H1 (cell line): ENCODE measurements around the gene VTI1B. TPM values are rescaled to one million over a fixed set of nuclear protein-coding genes. Genes with fewer than 3 reads are reported as not detected.
A peak's percentile ranks its signal among the peaks of the same experiment; 100 is the strongest.

Experiments
- PHF8 ChIP-seq: fragments of 200-600 bp; sonication (generic); conservative IDR thresholded peaks from 2 replicates; pipeline ENCODE4 v1.7.1; 2012; ENCODE audit warnings: low read depth, mild to moderate bottlenecking, inconsistent platforms, low read length, moderate library complexity
- TBP ChIP-seq: IDR thresholded peaks from 2 replicates; pipeline ENCODE4 v1.6.1; 2011; ENCODE audit warnings: low read depth, low read length, improper control_type of control experiment
- polyA plus RNA-seq, 7 experiments: library from polyadenylated mRNA; depleted of rRNA in 3 of 7; stranded (reverse) in 5 of 7; unstranded in 2 of 7; fragments of >200 nt in 5 of 7; fragments of 200-250 nt in 2 of 7; gene quantifications; 1 replicate in 5 of 7; 2 replicates in 1 of 7; 4 replicates in 1 of 7; pipeline versions ENCODE4 v1.2.1 to v1.2.3, GENCODE V29; 2011 to 2013; ENCODE audit warnings: missing spikeins in 2 of 7, mixed read lengths in 2 of 7
- total RNA-seq: library from RNA; stranded (reverse); fragmentation: NEBNext Ultra II Directional; extraction: Animal tissue kit (Norgen Biotek cat#: 25700); gene quantifications from 2 replicates; pipeline ENCODE4 v1.2.1, GENCODE V29; 2021

The VTI1B gene
- total and polyA plus RNA-seq, 2 of the 8 experiments (the other 6 are each of a cell fraction or from before 2014, with no cell fraction given), result 28.1 to 98.7 TPM

DNA sequence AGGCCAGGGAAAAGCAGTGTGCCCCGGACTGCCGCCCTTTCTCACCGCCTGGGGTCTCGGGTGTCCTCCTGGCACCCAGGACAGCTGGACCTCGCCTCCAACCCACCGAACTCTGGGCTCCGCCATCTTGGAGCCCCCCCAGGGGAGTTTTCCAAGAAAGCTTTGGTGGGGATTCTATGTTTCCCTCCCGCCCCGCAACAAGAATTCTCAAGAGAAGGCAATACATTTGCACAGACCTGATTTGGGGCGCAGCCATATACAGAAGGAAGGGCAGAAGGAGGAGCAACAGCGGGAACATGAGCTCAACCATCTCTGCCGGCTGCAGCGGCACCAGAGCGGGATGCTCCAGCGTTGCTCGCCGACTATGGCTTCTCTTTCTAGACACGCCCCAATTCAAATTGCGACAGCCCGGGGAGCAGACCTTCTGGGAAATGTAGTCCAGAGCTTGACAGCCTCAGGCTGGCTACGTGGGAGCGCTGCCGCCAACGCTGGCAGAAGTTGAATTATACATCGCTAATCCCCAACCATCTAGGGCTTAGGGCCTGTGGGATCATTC, 21.0 kb upstream of the VTI1B start, which contains the start of gene RDH11 (continued):
- peak; percentile 97 for TF ChIP-seq PHF8
- TF ChIP-seq TBP, result peak; percentile 90
- TF ChIP-seq, all 59 proteins: peak for 19
